ENCODE results near the gene DLG5.
"Not testable (repeated sequence)": the region's sequence is repeated elsewhere in the genome, so short reads cannot be mapped to it uniquely, and the experiment has no call there.

The DLG5 gene

DNA sequence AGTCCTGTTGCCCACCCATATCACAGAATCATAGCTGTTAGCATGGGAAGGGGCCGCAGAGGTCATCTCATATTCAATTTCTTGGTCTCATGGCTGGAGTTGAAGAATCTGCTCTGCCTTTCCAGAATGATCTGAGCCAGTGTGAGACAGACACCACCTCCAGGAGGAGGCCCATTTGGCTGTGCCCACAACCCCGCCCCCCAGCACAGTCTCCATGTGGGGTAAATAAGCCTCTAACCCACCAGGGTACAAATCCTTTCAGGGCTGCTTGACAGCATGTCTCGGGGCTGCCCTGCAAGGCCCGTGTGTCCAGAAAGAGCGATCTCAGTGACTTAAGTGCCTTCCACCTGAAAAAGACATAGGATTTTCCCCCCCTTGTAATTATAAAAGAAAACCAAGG lies 137.5 kb downstream of the DLG5 start:
- DNase-seq: no peak

DNA sequence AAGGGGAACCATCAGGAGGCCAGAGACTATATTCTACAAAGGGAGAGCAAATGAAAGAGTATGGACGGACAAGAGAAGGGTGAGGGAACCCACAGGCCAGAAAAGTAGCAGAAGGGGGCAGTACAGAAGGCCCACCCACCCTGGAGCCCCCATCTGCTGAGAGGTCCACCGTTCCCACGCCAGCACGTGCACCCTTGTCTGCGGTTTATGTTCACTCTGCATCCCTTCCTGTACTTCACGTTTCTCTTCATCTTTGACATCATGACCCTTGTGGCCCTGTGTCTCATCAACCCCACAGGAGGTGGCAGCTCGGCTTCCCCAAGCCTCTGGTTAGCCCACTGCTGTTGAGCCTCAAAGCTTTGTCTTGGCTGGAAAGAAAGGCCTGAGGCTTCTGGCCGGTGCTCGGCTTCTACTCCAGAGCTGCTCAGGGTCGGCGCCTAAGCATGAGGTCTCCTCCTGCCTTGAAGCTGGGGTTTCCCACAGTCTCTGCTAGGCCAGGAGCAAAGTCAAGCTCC lies 138.0 kb downstream of the DLG5 start:
- DNase-seq: no peak

DNA sequence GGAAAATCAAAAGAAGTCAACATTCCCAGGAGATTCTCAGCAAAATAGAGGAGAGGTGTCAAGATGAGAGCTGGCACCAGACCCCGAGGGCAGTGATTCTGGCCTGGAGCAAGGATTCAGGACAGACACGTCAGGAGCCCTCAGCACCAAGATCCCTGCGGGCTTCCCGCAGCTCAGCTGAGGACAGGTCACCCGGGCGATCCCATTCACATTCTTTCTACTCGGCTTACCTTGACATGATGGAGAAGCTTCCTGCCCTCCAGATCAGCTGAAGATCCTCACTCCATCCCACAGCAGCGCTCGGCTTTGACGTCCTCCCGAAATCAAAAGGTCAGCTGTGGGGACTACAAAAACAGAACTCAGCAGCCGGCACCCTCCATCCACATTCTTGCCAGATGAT lies 139.1 kb downstream of the DLG5 start:
- no peak for DNase-seq

DNA sequence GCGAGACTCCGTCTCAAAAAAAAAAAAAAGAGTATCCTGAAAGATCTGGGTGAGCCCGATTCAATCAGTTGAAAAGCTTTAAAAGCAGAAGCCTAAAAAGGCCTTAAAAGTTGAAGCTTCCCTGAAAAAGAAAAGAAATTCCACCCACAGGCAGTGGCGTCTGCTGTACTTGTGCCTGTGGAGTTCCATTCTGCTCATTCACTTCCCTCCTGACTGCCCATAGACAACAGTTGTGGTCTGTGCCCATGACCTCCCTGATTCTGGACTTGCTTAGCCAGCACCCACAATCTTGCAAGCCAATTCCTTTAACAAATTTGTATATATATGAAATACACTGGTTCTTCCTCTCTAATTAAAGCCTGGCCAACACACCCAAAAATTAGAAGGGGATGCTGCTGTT lies 141.7 kb downstream of the DLG5 start:
- no peak for DNase-seq

DNA sequence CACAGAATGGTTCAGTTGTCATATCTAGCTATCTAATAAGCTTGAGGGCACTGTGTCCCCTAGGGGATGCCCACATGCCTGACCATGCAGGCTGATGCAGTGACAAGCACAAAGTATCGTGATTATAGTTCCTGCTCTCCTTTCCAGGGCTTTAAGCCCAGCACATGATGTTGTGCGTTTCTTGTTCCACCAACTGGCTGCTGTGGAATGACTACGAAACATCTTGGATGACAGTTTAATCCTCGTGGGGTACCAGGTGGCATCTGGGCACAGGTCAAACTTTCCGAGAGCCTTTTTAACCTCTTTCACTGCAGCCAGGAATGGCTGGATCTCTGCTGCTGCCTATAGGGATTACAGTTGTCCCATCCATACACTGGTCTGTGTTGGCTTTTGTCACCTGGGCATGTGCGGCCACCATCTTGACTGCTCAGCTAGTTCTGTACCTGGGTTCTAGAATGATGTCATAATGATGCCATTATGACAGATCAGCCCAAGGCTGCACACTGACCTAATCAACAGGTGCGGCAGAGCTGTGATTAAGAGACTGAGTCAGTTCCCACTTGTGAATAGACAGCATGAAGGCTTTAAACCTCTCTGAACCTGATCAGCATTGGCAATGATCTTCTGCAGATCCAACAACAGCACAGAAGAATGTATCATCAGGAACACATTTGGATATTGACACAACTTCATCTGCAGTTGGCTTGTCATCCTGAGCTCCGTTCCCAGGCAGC lies 144.1 kb downstream of the DLG5 start:
- no peak for DNase-seq

DNA sequence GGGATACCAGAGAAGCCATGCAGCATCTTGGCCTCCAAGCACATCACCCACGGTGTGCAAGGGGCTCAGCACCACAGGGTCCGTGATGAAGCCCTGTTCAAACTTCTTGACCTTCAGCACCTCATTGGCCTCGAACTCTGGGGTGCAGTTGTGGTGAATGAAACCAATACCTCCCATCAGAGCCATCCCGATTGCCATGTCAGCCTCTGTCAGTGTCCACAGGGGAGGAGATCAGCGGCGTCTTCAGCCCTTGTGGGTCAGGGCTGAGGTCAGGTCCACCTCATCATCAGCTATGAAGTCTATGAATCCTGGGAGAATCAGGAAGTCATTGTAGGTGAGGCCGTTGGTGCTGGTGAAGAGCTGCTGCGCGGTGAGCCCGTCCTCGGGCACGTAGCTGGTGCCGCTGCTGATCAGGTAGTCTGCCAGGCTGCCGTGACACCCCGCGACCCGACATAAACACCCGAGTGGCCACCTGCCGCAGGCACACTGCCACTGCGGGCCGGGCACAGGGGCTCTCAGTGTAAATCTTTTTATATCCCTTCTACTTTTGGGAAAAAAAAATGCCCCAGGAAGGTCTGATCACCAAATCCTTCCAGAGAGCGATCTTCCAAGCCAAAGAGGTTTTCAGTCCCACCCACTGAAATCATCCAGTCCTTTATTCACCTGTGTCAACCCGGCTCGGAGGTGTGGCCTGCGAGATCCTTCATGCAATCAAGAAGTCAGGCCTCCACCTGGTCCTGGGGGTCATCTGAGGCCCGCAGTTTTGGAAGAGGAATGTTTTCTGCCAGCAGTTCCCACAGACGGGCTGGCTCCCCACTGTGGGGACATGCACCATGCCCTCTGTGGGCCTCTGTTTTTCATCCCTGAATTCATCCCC lies 144.9 kb downstream of the DLG5 start:
- no peak for DNase-seq

DNA sequence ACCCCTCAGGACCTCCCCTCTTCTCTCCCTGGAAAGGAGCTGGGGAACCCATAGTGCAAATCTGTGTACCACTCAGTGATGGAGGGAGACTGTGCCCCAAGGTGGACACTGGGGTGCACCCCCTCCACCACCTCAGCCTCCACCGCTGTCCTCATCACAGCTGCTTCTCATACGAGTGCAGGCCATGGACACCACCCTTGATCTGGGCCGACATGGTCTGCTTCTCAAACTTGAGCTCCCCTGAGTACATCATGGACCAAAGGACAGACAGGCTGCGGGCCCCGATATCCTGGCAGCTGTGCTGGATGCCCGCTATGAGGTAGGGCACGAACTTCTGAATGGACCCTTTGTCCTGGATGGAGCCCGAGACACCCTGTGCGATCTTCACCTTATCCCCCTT lies 146.4 kb downstream of the DLG5 start:
- DNase-seq: no peak

DNA sequence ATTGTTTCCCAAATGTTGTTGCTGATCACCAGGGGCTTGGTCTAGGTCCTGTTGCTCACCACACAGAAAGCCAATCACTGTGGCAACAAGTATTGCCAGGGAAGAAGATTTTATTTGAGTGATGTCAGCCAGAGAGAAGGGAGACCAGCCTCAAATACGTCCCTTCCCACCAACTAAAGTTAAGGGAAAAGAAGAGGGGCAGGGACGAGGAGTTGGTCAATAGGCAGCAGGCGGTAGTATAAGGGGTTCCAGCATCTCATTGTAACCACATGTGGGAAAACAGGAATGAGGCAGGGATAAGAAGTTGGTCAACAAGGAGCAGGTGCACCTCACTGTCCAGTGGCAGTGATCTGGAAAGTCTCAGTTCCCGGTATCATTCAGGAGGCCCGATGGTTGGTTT lies 150.1 kb downstream of the DLG5 start:
- no peak for DNase-seq

DNA sequence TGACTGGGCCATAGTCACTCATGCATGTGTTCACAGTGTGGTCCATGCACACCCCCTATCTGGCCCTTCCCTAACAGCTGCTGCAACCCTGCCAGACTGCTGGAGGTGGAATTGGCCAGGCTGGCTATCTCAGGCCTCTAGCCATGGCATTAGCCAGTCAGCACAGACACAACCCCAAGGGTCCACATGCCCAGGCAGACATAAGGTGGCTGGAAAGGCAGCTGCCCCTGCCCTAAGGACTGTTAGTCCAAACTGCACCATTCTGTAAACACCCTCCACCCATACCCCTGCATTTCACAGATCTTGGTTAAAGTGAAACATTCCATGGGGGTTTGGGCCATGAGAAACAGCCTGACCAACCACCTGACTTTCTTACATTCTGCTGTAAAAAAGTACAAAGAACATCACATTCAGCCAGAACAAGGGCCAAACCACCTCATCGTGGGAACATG lies 151.6 kb downstream of the DLG5 start:
- no peak for DNase-seq

DNA sequence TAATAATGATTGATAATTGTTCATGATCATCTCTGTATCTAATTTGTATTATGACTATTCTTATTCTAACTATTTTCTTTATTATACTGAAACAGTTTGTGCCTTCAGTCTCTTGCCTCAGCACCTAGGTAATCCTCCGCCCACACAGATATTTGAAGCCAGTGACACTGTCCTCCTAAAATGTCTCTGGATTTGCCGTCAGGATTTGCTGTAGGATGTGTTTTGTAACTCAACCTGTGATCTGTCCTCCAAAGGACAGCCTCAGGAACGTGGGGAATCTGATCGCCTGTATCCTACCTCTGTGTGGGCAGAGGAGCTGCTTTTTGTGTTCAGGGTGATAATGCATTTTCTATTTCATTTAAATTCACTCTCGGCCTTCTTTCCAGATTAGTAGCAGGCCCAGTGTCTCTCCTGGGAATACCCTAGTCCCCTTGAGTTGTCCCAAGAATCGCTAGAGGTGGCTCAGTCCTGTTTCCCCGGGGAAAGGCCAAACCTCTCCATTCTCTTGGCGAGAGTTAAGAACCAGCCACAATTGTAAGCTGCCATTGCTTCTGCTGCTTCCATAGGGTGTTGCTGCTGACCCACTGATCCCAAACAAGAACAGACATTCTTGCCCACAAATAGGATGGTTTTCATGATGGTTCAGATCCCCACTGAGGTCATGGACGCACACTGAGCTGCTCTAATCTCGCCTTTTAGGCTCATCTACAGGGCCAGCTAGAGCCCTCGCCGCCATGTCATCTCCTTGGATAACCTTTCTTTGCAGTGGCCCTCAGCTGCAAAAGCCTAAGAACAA lies 152.7 kb downstream of the DLG5 start:
- no peak for DNase-seq

DNA sequence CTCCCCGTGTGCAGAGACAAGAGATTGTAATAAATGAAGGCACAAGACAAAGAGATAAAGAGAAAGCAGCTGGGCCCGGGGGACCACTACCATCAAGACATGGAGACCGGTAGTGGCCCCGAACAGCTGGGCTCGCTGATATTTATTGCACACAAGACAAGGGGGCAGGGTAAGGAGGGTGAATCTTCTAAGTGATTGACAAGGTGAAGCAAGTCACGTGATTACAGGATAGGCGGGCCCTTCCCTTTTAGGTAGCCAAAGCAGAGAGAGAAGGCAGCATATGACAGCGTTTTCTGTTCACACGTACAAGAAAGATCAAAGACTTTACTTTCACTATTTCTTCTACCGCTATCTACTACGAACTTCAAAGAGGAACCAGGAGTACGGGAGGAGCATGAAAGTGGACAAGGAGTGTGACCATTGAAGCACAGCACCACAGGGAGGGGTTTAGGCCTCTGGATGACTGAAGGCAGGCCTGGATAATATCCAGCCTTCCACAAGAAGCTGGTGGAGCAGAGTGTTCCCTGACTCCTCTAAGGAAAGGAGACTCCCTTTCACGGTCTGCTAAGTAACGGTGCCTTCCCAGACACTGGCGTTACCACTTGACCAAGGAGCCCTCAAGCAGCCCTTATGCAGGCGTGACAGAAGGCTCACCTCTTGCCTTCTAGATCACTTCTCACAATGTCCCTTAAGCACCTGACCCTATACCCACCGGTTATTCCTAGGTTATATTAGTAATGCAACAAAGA lies 153.5 kb downstream of the DLG5 start:
- DNase-seq: not testable (repeated sequence)

DNA sequence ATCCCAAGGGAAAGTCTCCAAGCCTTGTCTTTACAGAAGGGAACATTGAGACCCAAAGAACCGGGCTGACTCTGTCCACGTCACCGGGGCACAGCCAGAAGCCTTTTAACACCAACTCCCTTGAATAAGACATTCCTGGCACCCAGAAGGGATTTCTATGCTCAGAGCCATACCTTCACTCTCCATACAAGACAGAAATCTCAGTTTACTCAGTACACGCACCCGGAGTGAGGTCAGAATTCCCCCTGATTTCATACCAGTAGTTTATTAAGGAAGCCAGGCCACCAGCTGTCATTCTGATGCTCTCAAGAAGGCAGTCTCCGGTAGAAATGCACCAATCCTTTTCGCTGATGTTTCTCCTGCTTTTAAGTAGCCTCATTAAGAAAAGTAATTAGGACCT lies 154.7 kb downstream of the DLG5 start:
- no peak for DNase-seq

DNA sequence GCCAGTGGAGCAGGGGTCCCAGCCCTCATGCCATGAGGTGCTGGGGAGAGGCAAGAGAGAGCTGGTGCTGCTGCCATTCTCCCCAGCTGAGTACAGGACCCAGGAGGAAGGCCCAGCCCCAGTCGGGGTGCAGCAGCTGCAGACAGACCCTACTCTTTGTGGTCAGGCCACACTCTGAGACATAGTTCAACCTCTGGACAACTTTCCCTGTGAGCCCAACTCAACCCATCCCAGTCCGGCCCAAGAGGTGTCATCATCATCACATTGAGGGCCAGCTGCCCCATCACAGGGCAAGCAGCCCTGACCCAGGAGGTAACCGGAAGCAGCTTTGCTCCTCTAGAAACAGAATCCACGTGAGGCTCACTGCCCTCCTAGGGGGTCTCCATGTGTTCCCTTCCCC lies 155.1 kb downstream of the DLG5 start:
- DNase-seq: no peak

DNA sequence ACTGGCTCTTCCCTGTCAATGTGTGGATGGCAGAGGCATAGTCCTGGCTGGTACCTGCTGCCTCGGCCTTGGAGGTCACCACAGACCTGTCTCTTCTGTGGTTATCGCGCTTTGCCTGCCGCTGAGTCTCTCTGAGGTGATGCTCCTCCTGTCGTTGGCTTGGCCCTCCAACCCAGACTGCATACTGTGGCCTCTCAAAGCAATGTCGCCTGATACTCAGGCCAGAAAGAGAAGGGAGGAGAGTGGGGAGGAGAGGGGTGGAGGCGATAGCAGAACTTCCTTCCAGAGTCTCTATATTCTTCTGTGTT lies 155.7 kb downstream of the DLG5 start:
- DNase-seq: no peak

DNA sequence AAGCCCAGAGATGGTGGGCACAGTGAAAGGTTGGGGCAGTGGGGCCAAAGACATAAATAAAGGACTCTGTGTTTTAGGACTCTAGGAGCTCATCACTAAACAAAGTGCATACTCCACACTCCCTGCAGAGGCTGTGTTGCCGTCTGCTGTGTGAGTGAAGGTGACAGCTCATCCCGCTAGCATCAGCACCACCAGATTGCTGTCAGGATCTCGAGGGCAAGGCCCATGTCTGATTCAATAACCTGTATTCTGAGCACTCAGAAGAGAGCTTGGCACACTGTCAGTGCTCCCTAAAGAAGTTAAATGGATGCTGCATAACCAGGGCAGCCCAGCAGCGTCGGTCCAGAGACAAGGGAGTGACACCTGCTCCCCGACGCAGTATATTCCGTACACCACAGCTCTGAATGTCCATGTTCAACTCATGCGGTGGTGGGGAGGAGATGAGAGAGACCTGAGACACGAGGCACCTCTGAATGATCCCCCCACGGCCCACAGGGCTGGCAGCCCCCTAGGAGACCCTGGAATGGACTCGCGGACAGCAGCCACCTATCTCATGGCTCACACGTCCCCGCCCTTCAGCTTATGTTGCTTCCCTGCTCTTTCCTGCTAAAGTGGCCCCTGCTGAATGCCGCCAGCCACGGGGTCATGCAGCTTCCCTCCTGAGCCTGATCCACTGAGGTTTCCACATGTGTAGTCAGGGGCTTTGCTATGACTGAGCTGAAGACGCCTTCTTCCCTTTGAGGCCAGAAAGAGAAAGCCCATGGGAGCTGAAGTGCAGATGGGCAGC lies 156.3 kb downstream of the DLG5 start:
- no peak for DNase-seq

DNA sequence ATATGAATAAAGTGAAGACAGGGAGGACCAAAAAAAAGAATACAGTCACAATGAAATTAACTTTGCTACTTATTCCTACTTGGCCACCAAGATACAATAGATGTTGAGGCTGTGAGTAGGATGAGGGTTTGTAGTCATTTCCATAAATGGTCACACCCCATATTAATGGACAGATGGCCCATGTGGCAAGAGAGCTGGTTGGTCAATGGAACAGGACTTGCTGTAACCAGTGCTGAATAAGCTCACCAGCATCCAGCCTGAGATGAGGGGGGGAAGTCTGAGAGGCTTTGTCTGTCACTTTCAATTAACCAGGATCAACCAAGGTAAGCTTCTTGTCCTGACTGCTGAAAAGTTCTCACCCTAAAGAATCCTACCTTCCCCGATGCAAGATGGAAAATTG lies 158.5 kb downstream of the DLG5 start:
- no peak for DNase-seq

DNA sequence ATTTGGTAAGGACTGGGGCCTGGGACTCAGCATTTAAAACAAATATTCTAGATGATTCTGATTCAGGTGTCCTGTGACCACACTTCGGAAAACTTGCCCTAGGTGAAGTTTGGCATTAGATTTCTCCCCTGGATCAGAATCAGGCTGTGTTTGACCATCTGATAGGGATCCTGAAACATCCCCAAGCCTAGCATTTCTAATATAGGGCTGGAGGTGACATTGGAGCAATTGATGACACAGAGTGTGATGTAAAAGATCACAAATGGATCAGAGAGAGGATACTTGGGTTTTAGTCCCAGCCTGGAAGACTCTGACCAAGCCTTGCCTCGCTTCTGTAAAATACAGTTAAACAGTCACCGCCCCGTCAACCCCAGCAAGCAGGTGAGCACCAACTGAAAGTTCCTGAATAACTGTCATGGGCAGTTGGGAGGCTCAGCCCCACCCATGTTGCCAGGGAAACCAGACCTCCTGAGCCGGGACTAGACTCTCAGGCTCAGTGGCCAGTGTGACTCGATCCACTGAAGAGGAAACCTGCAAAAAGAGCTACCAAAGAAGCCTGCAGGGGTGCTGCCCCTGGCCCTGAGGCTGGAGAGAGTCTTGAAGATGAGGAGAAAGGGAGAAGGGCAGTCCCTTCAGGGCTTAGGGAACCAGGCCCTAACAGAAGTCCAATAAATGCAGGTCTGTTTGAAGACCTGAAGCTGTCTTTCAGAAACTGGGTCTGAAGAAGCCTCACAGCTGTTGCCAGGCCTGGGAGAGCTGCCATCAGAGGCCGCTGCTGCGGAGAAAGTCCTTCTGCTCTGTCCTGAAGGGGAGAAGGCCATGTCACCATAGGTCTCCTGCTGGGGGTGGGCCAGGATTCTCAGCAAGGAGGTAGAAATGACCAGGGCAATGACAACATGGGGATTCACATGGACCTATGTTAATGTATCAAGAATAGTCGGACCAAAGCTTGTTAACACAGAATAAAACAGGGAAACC lies 162.8 kb downstream of the DLG5 start:
- no peak for DNase-seq

DNA sequence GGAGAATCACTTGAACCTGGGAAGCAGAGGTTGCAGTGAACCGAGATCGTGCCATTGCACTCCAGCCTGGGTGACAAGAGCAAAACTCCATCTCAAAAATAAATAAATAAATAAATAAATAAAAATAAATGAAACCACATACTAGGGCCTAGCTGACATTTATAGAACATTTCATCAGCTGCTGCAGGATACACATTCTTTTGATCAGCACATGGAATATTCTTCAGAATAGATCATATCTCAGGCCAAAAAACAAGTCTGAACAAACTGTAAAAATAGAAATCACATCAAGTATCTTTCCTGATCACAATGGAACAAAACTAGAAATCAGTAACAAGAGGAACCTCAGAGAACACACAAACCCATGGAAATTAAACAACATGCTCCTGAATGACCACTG lies 168.1 kb downstream of the DLG5 start:
- DNase-seq: not testable (repeated sequence)

DNA sequence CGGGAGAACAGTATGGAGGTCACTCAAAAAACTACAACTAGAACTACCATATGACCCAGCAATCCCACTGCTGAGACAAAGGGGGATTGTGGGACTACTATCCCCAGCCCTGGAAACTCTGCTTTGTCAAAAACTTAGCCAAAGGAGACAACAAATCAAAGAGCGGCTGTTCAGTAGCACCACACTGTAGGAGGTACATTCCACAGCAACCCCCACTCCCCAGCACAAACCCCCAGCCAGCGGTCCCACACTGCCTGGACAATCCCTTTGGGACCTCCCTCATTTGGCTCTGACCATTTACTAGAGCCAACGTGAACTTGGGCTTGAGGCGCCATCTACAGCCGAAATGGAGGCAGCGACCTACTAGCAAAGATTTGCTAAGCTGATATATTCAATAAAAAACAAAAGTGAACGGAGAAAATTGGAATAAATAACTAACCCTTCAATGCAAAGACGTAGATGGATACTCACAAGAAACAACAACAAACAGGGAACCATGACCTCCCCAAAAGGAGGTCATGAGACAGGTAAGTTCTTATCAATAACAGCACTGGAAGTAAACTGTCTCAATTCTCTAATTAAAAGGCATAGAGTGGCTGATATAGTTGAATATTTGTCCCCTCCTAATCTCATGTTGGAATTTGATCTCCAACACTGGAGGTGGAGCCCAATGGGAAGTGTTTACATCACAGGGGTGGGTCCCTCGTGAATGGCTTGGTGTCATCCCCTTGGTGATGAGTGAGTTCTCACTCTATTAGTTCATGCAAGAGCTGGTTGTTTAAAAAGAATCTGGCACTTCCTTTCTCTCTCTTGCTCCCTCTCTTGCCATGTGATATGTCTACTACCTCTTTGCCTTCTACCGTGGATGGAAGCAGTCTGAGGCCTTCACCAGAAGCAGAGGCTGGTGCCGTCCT lies 170.0 kb downstream of the DLG5 start:
- peak; percentile 75 for DNase-seq

Data from hematopoietic multipotent progenitor cell treated with erythropoietin and hydrocortisone succinate and interleukin-3 and kit ligand, for 6 days (in vitro differentiated cells).